ENCODE results near the gene EQTN.
A peak's percentile ranks its signal among the peaks of the same experiment; 100 is the strongest.
"Not testable (repeated sequence)": the region's sequence is repeated elsewhere in the genome, so short reads cannot be mapped to it uniquely, and the experiment has no call there.

EQTN gene

GRCh38 chr9:27248702-27249101 is 48.2 kb downstream of the EQTN start:
- no peak for TF ChIP-seq CTCF (conservative IDR thresholded peaks at IDR 0.05)
- H3K27ac ChIP-seq: no peak overlapping the region

GRCh38 chr9:27247756-27248155 is 49.2 kb downstream of the EQTN start:
- TF ChIP-seq CTCF (conservative IDR thresholded peaks at IDR 0.05): peak; percentile 80
- no peak overlapping the region for H3K27ac ChIP-seq

GRCh38 chr9:27239648-27240047 is 57.3 kb downstream of the EQTN start:
- not testable (repeated sequence) for H3K27ac ChIP-seq
